B cell (primary cell): ENCODE results near the gene DIRAS1. TPM values are rescaled to one million over a fixed set of nuclear protein-coding genes. Genes with fewer than 3 reads are reported as not detected.

Experiments
- ATAC-seq: fragments of 200-7000 bp; cut with Tn5 transposase; one replicate; pipeline ENCODE4 v1.10.0; 2021; ENCODE audit warnings: low read depth, mild to moderate bottlenecking, moderate number of reproducible peaks, moderate library complexity
- CTCF ChIA-PET: fragments of 350-600 bp; sonication (Branson Sonifier 250); formaldehyde crosslinking; loops from one replicate; lab custom pipeline; 2021; ENCODE audit warnings: antibody characterized with exemption, inconsistent platforms; lab: Charles Lee
- POLR2A ChIA-PET: fragments of 350-600 bp; sonication (Branson Sonifier 250); formaldehyde crosslinking; loops from one replicate; lab custom pipeline; 2021; ENCODE audit warnings: antibody characterized with exemption; lab: Charles Lee
- DNase-seq: peaks from one replicate; pipeline ENCODE4 v3.0.0; 2013
- H2AFZ ChIP-seq: 2 replicates; pipeline ENCODE4 v1.6.1; 2012; ENCODE audit warnings: mild to moderate bottlenecking, low read depth, low read length; ENCODE audit not compliant: insufficient read depth, poor library complexity, severe bottlenecking
- H3K27ac ChIP-seq, 2 donors: 1 replicate in 1 of 2; 2 replicates in 1 of 2; pipeline ENCODE4 v1.5.1; 2012 to 2013; ENCODE audit warnings: low read length in 2 of 2, mild to moderate bottlenecking in 2 of 2, moderate library complexity in 1 of 2
- H3K27me3 ChIP-seq, 4 experiments: fragments of 200-600 bp in 1 of 4; sonication (generic) in 1 of 4; replicated peaks in 1 of 4; 1 replicate in 2 of 4; 2 replicates in 2 of 4; pipeline versions ENCODE4 v1.6.1 to v1.7.0; 2013 to 2016; ENCODE audit warnings: low read length in 3 of 4, mild to moderate bottlenecking in 2 of 4, mixed read lengths in 1 of 4, moderate library complexity in 1 of 4; ENCODE audit not compliant: insufficient read depth in 4 of 4, control insufficient read depth in 3 of 4; ENCODE audit errors: control extremely low read depth in 1 of 4
- H3K36me3 ChIP-seq, 2 experiments: replicated peaks in 1 of 2; 1 replicate in 1 of 2; 2 replicates in 1 of 2; pipeline versions ENCODE4 v1.6.1 to v1.7.1; 2013; ENCODE audit warnings: low read length in 1 of 2; ENCODE audit not compliant: insufficient read depth in 2 of 2, control insufficient read depth in 1 of 2; ENCODE audit errors: control extremely low read depth in 1 of 2, extremely low read depth in 1 of 2
- H3K4me1 ChIP-seq, 2 donors: fragments of 200-600 bp in 1 of 2; sonication (generic) in 1 of 2; 1 replicate in 1 of 2; 2 replicates in 1 of 2; pipeline versions ENCODE4 v1.5.1 to v1.6.1; 2013 to 2017; ENCODE audit warnings: low read length in 2 of 2; ENCODE audit not compliant: control insufficient read depth in 2 of 2, insufficient read depth in 2 of 2
- H3K4me2 ChIP-seq: replicated peaks from 2 replicates; pipeline ENCODE3; 2012; ENCODE audit warnings: mild to moderate bottlenecking, low read depth, low read length; ENCODE audit not compliant: poor library complexity, severe bottlenecking
- H3K4me3 ChIP-seq, 5 experiments: fragments of 200-600 bp in 1 of 5; sonication (generic) in 1 of 5; 1 replicate in 3 of 5; 2 replicates in 2 of 5; pipeline versions ENCODE4 v1.5.1 to v1.7.0; 2011 to 2016; ENCODE audit warnings: low read length in 4 of 5, mild to moderate bottlenecking in 4 of 5, low read depth in 2 of 5, control low read depth in 1 of 5, moderate library complexity in 1 of 5; ENCODE audit not compliant: insufficient read depth in 1 of 5; ENCODE audit errors: control extremely low read depth in 1 of 5, extremely low read depth in 1 of 5
- H3K79me2 ChIP-seq: fragments of 200-600 bp; sonication (generic); one replicate; pipeline ENCODE4 v1.6.0; 2016; ENCODE audit warnings: low read length; ENCODE audit not compliant: control insufficient read depth, insufficient read depth
- H3K9ac ChIP-seq: fragments of 200-600 bp; sonication (generic); 2 replicates; pipeline ENCODE4 v1.6.1; 2017; ENCODE audit warnings: mild to moderate bottlenecking, low read length, moderate library complexity
- H3K9me3 ChIP-seq, 3 donors: one replicate each; pipeline versions ENCODE4 v1.6.1 to v1.7.1; 2013; ENCODE audit warnings: low read length in 2 of 3; ENCODE audit not compliant: control insufficient read depth in 2 of 3, insufficient read depth in 1 of 3; ENCODE audit errors: control extremely low read depth in 1 of 3
- H4K20me1 ChIP-seq: 2 replicates; pipeline ENCODE4 v1.6.0; 2012; ENCODE audit warnings: mild to moderate bottlenecking, low read length; ENCODE audit not compliant: insufficient read depth, control insufficient read depth, poor library complexity, severe bottlenecking
- H3K27ac Mint-ChIP-seq: one replicate; pipeline ENCODE4 v1.8.0; 2021; ENCODE audit warnings: mixed read lengths
- H3K27me3 Mint-ChIP-seq: one replicate; pipeline ENCODE4 v1.8.0; 2021; ENCODE audit warnings: mixed read lengths
- H3K4me1 Mint-ChIP-seq: one replicate; pipeline ENCODE4 v1.8.0; 2021; ENCODE audit warnings: mixed read lengths
- H3K4me3 Mint-ChIP-seq: one replicate; pipeline ENCODE4 v1.8.0; 2021; ENCODE audit warnings: mixed read lengths
- H3K9me3 Mint-ChIP-seq: one replicate; pipeline ENCODE4 v1.8.0; 2022; ENCODE audit warnings: mixed read lengths; ENCODE audit not compliant: insufficient read depth
- CTCF ChIP-seq: fragments of 200-600 bp; IDR thresholded peaks from one replicate; pipeline ENCODE4 v1.8.0; 2022; ENCODE audit warnings: antibody characterized with exemption, mild to moderate bottlenecking
- EZH2 ChIP-seq: IDR thresholded peaks from 2 replicates; pipeline ENCODE4 v1.6.1; 2012; ENCODE audit warnings: borderline replicate concordance, low read depth, mild to moderate bottlenecking, moderate library complexity, low read length; ENCODE audit not compliant: insufficient read depth, poor library complexity, severe bottlenecking
- WGBS: methylation state at CpG from one replicate; pipeline ENCODE4 v1.1.5; 2013; ENCODE audit warnings: missing lambda C conversion rate; ENCODE audit not compliant: insufficient coverage; 5-methylcytosine and 5-hydroxymethylcytosine counted together
- intact Hi-C: fragments of 100-400 bp; cut with micrococcal nuclease; formaldehyde crosslinking; loops from one replicate; pipeline ENCODE4 v1.10.0; 2022
- polyA plus RNA-seq: library from polyadenylated mRNA; depleted of rRNA; stranded (reverse); fragments of >200 nt; gene quantifications from 2 replicates; pipeline ENCODE4 v1.2.3, GENCODE V29; 2012
- total RNA-seq, 2 donors: library from RNA; stranded (reverse); fragments of 120-200 nt in 1 of 2; gene quantifications; 1 replicate in 1 of 2; 2 replicates in 1 of 2; pipeline versions ENCODE4 v1.2.3 to v1.2.4, GENCODE V29; 2013 to 2022

The DIRAS1 gene
- total and polyA plus RNA-seq, 2 donors (not counting 1 experiment from before 2014, with no cell fraction given) = 5.2 to 23.7 TPM

- no peak overlapping the region for H3K4me2 ChIP-seq
- H2AFZ ChIP-seq = no peak overlapping the region
- DNase-seq (no peak), ATAC-seq (no peak)
- H3K27me3 Mint-ChIP-seq = no peaks in the 10 kb centered on the region
- intact Hi-C loops = no loop called here
- peaks cover 26% of the 10 kb centered on the region for H3K79me2 ChIP-seq
- no peaks in the 10 kb centered on the region for H3K27me3 ChIP-seq
- H4K20me1 ChIP-seq = peaks cover 35% of the 10 kb centered on the region
- no peak overlapping the region for H3K9ac ChIP-seq
- H3K4me1 ChIP-seq = peaks cover 0 to 5% of the 10 kb centered on the region in 2 donors
- no peak overlapping the region for H3K27ac Mint-ChIP-seq
- no peaks in the 10 kb centered on the region for H3K4me1 Mint-ChIP-seq
- H3K9me3 Mint-ChIP-seq = no peaks in the 10 kb centered on the region
- H3K9me3 ChIP-seq = no peaks in the 10 kb centered on the region
- H3K36me3 ChIP-seq = peaks cover 0 to 74% of the 10 kb centered on the region in 2 experiments
- ChIA-PET POLR2A (no interaction called here), CTCF (interaction anchor here (1.1 kb wide), 1 partner anchor 16 kb away, joined by 4 read pairs; no protein-coding TSS in a partner anchor)
- no peak for TF ChIP-seq CTCF
- TF ChIP-seq EZH2 = no peak
- no peak overlapping the region for H3K4me3 Mint-ChIP-seq
- 100% methylated on average over 8 of the region's 15 CpGs for WGBS
- no peak overlapping the region for H3K4me3 ChIP-seq
- H3K27ac ChIP-seq = no peak overlapping the region
These were observed 44.2 kb upstream of the DIRAS1 start for GRCh38 chr19:2765376-2765775.

- TF ChIP-seq CTCF = no peak
- no peak for TF ChIP-seq EZH2
- DNase-seq (no peak), ATAC-seq (no peak)
- H3K4me3 ChIP-seq = no peak overlapping the region
- intact Hi-C loops = no loop called here
- H3K36me3 ChIP-seq = peaks cover 0 to 71% of the 10 kb centered on the region in 2 experiments
- ChIA-PET POLR2A (no interaction called here), CTCF (interaction anchor here (0.6 to 1.1 kb wide), 2 partner anchors 16 to 326 kb away, joined by 4 read pairs; no protein-coding TSS in a partner anchor)
- Mint-ChIP-seq H3K4me3 (no peak overlapping the region), H3K27ac (no peak overlapping the region), H3K27me3 (no peaks in the 10 kb centered on the region), H3K4me1 (no peaks in the 10 kb centered on the region), H3K9me3 (no peaks in the 10 kb centered on the region)
- H3K27me3 ChIP-seq = no peaks in the 10 kb centered on the region
- peaks cover 0 to under 1% of the 10 kb centered on the region in 2 donors for H3K4me1 ChIP-seq
- no peak overlapping the region for H3K27ac ChIP-seq
- peaks cover 30% of the 10 kb centered on the region for H4K20me1 ChIP-seq
- H3K9me3 ChIP-seq = no peaks in the 10 kb centered on the region
- 97% methylated on average over 18 of the region's 21 CpGs for WGBS
- H3K9ac ChIP-seq = no peak overlapping the region
- no peak overlapping the region for H3K4me2 ChIP-seq
- H3K79me2 ChIP-seq = peaks cover 22% of the 10 kb centered on the region
- H2AFZ ChIP-seq = no peak overlapping the region
These were observed 43.8 kb upstream of the DIRAS1 start for GRCh38 chr19:2764945-2765344.
